ENCODE measurements around the gene CFAP299.
A peak's percentile ranks its signal among the peaks of the same experiment; 100 is the strongest.
"Not testable (repeated sequence)": the region's sequence is repeated elsewhere in the genome, so short reads cannot be mapped to it uniquely, and the experiment has no call there.

The CFAP299 gene
- 0 reads per million in 2 experiments for total RNA-seq

- peak; percentile 7 for DNase-seq (ENCODE audit: low read depth)
These were observed at the start of gene CFAP299 for GRCh38 chr4:80335554-80336358. CFAP299 (plus strand) TSS chr4:80335730.

GRCh38 chr4:80286451-80286850, 49.1 kb upstream of the CFAP299 start:
- no peak for DNase-seq (ENCODE audit: low read depth)

DNA sequence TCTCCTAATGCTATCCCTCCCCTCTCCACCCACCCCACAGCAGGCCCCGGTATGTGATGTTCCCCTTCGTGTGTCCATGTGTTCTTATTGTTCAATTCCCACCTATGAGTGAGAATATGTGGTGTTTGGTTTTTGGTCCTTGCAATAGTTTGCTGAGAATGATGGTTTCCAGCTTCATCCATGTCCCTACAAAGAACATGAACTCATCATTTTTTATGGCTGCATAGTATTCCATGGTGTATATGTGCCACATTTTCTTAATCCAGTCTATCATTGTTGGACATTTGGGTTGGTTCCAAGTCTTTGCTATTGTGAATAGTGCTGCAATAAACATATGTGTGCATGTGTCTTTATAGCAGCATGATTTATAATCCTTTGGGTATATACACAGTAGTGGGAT, 44.9 kb upstream of the CFAP299 start:
- not testable (repeated sequence) for DNase-seq (ENCODE audit: low read depth)

DNA sequence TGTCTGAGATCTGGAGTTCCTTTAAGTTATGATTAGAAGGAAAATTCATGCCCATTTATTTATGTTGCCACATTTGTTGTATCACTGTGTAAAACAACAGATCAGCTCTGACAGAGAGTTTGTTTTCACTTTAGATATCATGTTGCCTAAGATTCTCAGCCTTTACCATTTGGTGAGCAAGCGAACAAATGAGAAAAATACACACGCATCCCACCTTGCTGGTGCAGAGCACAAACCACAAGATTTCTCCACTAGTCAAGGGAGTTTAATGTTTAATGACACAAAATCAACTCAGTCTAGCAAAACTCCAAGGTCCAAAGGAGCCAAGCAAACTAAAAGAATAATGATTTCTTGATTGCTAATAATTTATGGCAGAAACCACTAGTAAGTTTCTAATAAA, 41.3 kb upstream of the CFAP299 start:
- DNase-seq (ENCODE audit: low read depth) = no peak

GRCh38 chr4:80295336-80295735, 40.2 kb upstream of the CFAP299 start:
- DNase-seq (ENCODE audit: low read depth) = no peak

DNA sequence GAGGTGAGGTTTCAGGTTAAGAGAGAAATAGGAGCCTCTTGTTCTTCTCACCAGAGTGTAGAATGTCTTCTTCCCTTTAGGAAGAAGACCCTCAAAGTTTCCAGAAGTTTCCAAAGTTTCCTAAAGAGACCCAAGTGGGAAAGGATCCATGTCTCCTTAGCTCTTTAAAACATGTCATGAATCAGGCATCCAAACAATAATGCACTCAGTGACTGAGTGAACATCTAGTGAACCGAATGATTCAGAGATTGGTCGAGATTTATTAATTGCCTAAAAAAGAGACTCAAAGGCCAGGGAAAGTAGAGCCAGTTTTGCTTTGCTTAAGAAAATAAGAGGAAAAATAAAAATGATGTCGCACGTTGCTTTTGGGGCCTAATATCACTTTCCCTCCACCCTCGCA, 39.7 kb upstream of the CFAP299 start:
- DNase-seq (ENCODE audit: low read depth) = no peak

GRCh38 chr4:80301884-80302283, 33.6 kb upstream of the CFAP299 start:
- no peak for DNase-seq (ENCODE audit: low read depth)

DNA sequence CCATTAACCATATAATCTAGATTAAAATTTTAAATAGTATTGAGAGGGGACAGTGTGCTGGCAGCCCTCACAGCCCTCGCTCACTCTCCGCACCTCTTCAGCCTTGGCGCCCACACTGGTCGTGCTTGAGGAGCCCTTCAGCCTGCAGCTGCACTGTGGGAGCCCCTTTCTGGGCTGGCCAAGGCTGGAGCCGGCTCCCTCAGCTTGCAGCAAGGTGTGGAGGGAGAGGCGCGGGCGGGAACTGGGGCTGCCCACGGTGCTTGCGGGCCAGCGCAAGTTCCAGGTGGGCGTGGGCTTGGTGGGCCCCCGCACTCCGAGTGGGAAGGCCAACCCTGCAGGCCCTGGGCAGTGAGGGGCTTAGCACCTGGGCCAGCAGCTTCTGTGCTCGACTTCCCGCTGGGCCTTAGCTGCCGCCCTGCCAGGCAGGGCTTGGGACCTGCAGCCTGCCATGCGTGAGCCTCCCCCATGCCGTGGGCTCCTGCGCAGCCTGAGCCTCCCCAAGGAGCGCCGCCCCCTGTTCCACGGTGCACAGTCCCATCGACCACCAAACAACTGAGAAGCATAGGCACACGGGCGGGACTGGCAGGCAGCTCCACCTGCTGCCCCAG, 32.8 kb upstream of the CFAP299 start:
- no peak for DNase-seq (ENCODE audit: low read depth)

GRCh38 chr4:80305466-80305865, 30.1 kb upstream of the CFAP299 start:
- DNase-seq (ENCODE audit: low read depth) = no peak

DNA sequence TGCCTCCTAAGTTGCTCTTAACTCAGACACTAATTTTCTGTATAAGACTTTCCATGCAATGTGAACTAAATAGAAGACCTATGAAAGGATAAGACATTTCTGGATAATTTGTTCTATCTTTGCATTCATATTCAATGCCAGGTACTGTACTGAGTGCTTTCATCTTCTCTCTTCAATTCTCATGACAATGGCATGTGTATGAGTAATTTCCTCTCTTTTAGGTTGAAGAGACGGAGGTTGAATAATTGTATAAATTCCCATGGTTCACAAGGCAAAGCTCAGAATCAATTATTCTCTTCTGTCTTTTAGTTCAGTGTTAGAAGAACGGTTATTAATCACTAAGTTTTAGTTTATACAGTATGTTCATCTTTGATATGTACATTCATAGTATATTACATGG, 29.3 kb upstream of the CFAP299 start:
- DNase-seq (ENCODE audit: low read depth) = no peak

- DNase-seq (ENCODE audit: low read depth) = no peak
These were observed 28.3 kb upstream of the CFAP299 start for GRCh38 chr4:80307183-80307735.

- no peak for DNase-seq (ENCODE audit: low read depth)
These were observed 27.6 kb upstream of the CFAP299 start for GRCh38 chr4:80307774-80308465.

GRCh38 chr4:80308466-80308822, 27.1 kb upstream of the CFAP299 start:
- no peak for DNase-seq (ENCODE audit: low read depth)

GRCh38 chr4:80309294-80310004, 26.1 kb upstream of the CFAP299 start:
- no peak for DNase-seq (ENCODE audit: low read depth)

GRCh38 chr4:80311130-80311529, 24.4 kb upstream of the CFAP299 start:
- DNase-seq (ENCODE audit: low read depth) = no peak

- DNase-seq (ENCODE audit: low read depth) = no peak
These were observed 23.4 kb upstream of the CFAP299 start for GRCh38 chr4:80312124-80312523.

DNA sequence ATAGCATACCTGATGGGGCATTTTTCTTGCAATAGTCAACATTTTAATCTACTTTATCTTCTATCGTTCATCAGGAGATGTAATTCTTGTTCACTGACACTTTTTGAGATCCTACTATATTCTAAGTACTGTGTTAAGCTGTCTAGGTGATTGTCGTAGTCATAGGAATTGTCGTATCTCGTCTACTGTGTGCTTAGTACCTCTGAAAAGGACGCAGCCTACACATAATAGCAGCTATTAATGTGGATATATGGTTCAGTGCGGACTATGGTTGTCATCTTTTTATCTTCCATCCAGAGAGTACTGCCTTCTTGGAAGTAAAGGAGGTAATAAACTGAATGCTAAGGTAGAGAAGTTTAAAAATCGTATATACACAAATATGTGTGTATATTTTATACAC, 21.9 kb upstream of the CFAP299 start:
- DNase-seq (ENCODE audit: low read depth) = no peak

GRCh38 chr4:80315848-80316247, 19.7 kb upstream of the CFAP299 start:
- DNase-seq (ENCODE audit: low read depth) = not testable (repeated sequence)

- no peak for DNase-seq (ENCODE audit: low read depth)
These were observed 14.2 kb upstream of the CFAP299 start for GRCh38 chr4:80321341-80321740.

GRCh38 chr4:80321776-80322175, 13.8 kb upstream of the CFAP299 start:
- DNase-seq (ENCODE audit: low read depth) = no peak

GRCh38 chr4:80322716-80323115, 12.8 kb upstream of the CFAP299 start:
- DNase-seq (ENCODE audit: low read depth) = no peak

DNA sequence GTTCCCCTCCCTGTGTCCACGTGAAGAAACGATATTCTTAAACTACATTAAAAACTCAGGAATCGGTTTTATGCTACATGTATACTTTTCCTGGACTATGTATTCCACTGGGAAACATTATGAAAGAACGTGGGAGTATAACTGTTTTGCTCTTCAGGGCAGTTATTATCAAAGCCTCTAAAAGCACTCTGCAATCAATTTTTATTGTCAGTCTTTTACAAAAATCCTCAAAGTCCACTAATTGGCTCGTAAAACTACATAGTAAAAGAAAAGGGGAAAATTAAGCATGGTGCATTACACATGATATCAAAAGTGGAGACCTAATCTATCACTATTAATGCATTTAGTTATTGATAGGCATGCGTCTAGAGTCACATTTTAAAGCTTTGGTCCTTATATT, 11.4 kb upstream of the CFAP299 start:
- DNase-seq (ENCODE audit: low read depth) = no peak

Data from T follicular helper cell (primary cell).